ENCODE measurements around the gene DTNB.

DNA sequence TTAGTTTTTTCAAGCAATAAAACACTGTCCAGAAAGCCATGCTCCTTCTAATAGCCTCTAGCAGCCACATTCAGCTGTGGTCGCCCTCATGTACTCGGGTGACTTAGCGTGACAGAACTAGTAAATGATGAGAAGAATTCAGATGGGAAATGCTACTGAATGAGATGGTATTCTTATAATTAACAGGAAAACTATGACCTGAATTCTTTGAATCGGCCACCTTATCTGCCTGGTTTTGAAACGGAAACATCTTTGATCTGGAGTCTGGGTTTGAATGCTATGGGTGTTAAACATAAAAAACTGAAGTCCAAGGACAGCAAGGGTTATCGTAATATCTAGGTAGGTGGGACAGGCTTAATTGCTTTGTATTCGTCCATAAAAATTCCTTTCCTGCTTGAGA, 192.8 kb downstream of the DTNB start:
- TF ChIP-seq, protein P1, sequence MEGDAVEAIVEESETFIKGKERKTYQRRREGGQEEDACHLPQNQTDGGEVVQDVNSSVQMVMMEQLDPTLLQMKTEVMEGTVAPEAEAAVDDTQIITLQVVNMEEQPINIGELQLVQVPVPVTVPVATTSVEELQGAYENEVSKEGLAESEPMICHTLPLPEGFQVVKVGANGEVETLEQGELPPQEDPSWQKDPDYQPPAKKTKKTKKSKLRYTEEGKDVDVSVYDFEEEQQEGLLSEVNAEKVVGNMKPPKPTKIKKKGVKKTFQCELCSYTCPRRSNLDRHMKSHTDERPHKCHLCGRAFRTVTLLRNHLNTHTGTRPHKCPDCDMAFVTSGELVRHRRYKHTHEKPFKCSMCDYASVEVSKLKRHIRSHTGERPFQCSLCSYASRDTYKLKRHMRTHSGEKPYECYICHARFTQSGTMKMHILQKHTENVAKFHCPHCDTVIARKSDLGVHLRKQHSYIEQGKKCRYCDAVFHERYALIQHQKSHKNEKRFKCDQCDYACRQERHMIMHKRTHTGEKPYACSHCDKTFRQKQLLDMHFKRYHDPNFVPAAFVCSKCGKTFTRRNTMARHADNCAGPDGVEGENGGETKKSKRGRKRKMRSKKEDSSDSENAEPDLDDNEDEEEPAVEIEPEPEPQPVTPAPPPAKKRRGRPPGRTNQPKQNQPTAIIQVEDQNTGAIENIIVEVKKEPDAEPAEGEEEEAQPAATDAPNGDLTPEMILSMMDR (IDR thresholded peaks at IDR 0.05; ENCODE audit: poor library complexity): no peak
- TF ChIP-seq EZH2 (IDR thresholded peaks at IDR 0.05; ENCODE audit: borderline replicate concordance): no peak
- no peak for TF ChIP-seq EZH2phosphoT487 (IDR thresholded peaks at IDR 0.05; ENCODE audit: low read depth, severe bottlenecking, unreplicated experiment)
